Measurements from ENCODE around the gene THRAP3.

Gene THRAP3

GRCh38 chr1:36203027-36203553 is 21.2 kb upstream of the THRAP3 start:
- no peak overlapping the region for H3K4me2 ChIP-seq (ENCODE audit: insufficient read depth, low read length)
- H3K27ac ChIP-seq (ENCODE audit: low read length): no peak overlapping the region
- H3K4me1 ChIP-seq (ENCODE audit: insufficient read depth, low read length): no peaks in the 10 kb centered on the region
- no peaks in the 10 kb centered on the region for H3K79me2 ChIP-seq (ENCODE audit: insufficient read depth, low read length)
- H4K20me1 ChIP-seq (ENCODE audit: insufficient read depth, low read length): no peaks in the 10 kb centered on the region
- H3K9ac ChIP-seq (ENCODE audit: low read depth, low read length): no peak overlapping the region
- no peak overlapping the region for H3K4me3 ChIP-seq (ENCODE audit: low read depth in 1 of 2, low read length in 2 of 2)
- no peaks in the 10 kb centered on the region for H3K36me3 ChIP-seq (ENCODE audit: insufficient read depth, low read length)
- no peak overlapping the region for H2AFZ ChIP-seq (ENCODE audit: low read depth, low read length)
- no peak for ATAC-seq (ENCODE audit: insufficient read depth, low read depth)
- TF ChIP-seq EZH2 (IDR thresholded peaks at IDR 0.05; ENCODE audit: borderline replicate concordance, low read depth, low read length, severe bottlenecking): no peak
- TF ChIP-seq, protein P1, sequence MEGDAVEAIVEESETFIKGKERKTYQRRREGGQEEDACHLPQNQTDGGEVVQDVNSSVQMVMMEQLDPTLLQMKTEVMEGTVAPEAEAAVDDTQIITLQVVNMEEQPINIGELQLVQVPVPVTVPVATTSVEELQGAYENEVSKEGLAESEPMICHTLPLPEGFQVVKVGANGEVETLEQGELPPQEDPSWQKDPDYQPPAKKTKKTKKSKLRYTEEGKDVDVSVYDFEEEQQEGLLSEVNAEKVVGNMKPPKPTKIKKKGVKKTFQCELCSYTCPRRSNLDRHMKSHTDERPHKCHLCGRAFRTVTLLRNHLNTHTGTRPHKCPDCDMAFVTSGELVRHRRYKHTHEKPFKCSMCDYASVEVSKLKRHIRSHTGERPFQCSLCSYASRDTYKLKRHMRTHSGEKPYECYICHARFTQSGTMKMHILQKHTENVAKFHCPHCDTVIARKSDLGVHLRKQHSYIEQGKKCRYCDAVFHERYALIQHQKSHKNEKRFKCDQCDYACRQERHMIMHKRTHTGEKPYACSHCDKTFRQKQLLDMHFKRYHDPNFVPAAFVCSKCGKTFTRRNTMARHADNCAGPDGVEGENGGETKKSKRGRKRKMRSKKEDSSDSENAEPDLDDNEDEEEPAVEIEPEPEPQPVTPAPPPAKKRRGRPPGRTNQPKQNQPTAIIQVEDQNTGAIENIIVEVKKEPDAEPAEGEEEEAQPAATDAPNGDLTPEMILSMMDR (IDR thresholded peaks at IDR 0.05; ENCODE audit: borderline replicate concordance, extremely low read depth, low read length, poor library complexity, severe bottlenecking): no peak
- H3K27me3 ChIP-seq (ENCODE audit: insufficient read depth, low read length, poor library complexity): peaks cover 9% of the 10 kb centered on the region
- no peak for DNase-seq
- H3K9me3 ChIP-seq (ENCODE audit: insufficient read depth, low read length, severe bottlenecking): no peaks in the 10 kb centered on the region

DNA sequence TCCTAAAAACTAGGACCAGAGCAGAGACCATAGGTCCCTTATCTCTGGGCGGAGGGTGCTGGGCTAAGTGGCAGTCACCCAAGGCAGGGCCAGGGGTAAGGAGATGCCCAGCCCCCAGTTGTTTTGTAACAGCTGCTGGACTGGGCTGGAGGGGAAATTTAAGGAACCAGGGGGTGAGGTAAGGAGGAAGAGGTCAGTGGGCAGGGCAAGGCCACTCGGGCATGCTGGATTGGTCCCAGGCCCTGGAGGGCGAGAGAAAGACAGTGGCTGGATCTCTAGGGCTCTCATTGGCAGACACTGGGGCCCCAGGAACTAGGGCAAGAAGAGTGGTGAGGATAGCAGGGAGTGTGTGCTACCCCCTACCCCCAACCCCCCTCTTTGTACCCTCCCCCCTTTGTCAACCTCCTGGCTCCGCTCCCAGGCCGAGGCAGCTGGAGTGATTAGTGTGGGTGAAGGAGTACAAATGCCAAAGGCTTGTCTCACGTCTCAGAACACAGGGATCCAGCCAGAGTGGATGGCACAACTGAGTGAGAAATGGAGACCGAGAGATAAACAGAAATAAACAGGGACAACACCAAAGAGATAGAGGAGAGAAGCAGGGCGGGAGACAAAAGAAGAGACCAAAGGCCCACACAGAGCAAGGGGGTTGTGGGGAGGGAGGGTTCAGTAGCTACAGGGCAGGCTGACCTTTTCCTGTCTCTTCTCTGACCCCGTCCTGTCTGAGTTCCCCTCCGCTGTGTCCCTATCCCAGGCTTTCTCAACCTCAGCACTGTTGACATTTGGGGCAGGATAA is 20.5 kb upstream of the THRAP3 start:
- Histone ChIP-seq H3K36me3 (ENCODE audit: insufficient read depth, low read length) (no peaks in the 10 kb centered on the region), H3K4me2 (ENCODE audit: insufficient read depth, low read length) (no peak overlapping the region), H3K27me3 (ENCODE audit: insufficient read depth, low read length, poor library complexity) (peaks cover 9% of the 10 kb centered on the region), H3K4me1 (ENCODE audit: insufficient read depth, low read length) (no peaks in the 10 kb centered on the region), H3K27ac (ENCODE audit: low read length) (no peak overlapping the region), H3K9ac (ENCODE audit: low read depth, low read length) (no peak overlapping the region), H3K9me3 (ENCODE audit: insufficient read depth, low read length, severe bottlenecking) (no peaks in the 10 kb centered on the region), H3K4me3 (ENCODE audit: low read depth in 1 of 2, low read length in 2 of 2) (no peak overlapping the region), H3K79me2 (ENCODE audit: insufficient read depth, low read length) (no peaks in the 10 kb centered on the region), H2AFZ (ENCODE audit: low read depth, low read length) (no peak overlapping the region), H4K20me1 (ENCODE audit: insufficient read depth, low read length) (no peaks in the 10 kb centered on the region)
- TF ChIP-seq EZH2 (IDR thresholded peaks at IDR 0.05; ENCODE audit: borderline replicate concordance, low read depth, low read length, severe bottlenecking): no peak
- TF ChIP-seq, protein P1 (IDR thresholded peaks at IDR 0.05; ENCODE audit: borderline replicate concordance, extremely low read depth, low read length, poor library complexity, severe bottlenecking): no peak
- ATAC-seq (ENCODE audit: insufficient read depth, low read depth) (no peak), DNase-seq (no peak)

DNA sequence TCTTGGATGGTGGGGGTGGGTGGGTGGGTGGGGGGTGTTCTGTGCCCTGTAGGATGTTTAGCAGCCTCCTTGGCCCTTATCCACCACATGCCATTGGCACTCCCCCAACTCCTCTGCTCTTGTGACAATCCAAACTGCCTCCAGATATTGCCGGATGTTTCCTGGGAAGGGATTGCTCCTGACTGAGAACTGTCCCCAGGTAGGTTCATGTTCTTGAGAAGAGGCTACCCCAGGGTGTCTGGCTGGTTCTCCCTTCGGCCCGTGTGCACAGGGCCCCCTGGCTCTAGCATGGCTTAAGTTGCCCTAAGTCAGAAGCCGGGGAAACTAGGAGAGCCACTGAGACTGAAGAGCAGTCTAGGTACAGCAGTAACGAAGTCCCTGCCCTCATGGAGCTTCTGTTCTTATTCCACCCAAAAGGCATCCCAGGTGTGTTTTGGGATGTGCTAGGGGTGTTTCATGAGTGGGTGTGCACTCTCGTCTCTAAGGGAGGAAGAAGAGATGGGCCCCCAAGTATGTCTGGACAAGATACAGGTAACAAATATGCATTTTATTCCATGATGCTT is 19.8 kb upstream of the THRAP3 start:
- Histone ChIP-seq H3K4me2 (ENCODE audit: insufficient read depth, low read length) (no peak overlapping the region), H3K4me3 (ENCODE audit: low read depth in 1 of 2, low read length in 2 of 2) (no peak overlapping the region), H3K9ac (ENCODE audit: low read depth, low read length) (no peak overlapping the region), H3K36me3 (ENCODE audit: insufficient read depth, low read length) (no peaks in the 10 kb centered on the region), H4K20me1 (ENCODE audit: insufficient read depth, low read length) (no peaks in the 10 kb centered on the region), H3K4me1 (ENCODE audit: insufficient read depth, low read length) (no peaks in the 10 kb centered on the region), H3K79me2 (ENCODE audit: insufficient read depth, low read length) (no peaks in the 10 kb centered on the region), H3K27me3 (ENCODE audit: insufficient read depth, low read length, poor library complexity) (peaks cover 9% of the 10 kb centered on the region), H3K9me3 (ENCODE audit: insufficient read depth, low read length, severe bottlenecking) (no peaks in the 10 kb centered on the region), H2AFZ (ENCODE audit: low read depth, low read length) (no peak overlapping the region), H3K27ac (ENCODE audit: low read length) (no peak overlapping the region)
- TF ChIP-seq, protein P1 (IDR thresholded peaks at IDR 0.05; ENCODE audit: borderline replicate concordance, extremely low read depth, low read length, poor library complexity, severe bottlenecking): no peak
- no peak for TF ChIP-seq EZH2 (IDR thresholded peaks at IDR 0.05; ENCODE audit: borderline replicate concordance, low read depth, low read length, severe bottlenecking)
- DNase-seq: no peak
- no peak for ATAC-seq (ENCODE audit: insufficient read depth, low read depth)
